ELR (cell line): ENCODE measurements around the gene TSPY4.
"Not testable (repeated sequence)": the region's sequence is repeated elsewhere in the genome, so short reads cannot be mapped to it uniquely, and the experiment has no call there.

Experiments
- DNase-seq: peaks from one replicate; pipeline ENCODE4 v3.0.0-alpha.2; 2015; ENCODE audit warnings: low read depth

TSPY4 gene

GRCh38 chrY:9337164-9337563 is at the start of gene TSPY4:
TSPY4 (plus strand) TSS chrY:9337464; CDS start chrY:9337510, 46 bp downstream.
- not testable (repeated sequence) for DNase-seq

GRCh38 chrY:9320996-9321395 is 16.3 kb upstream of the TSPY4 start:
- no peak for DNase-seq

GRCh38 chrY:9357497-9357896 is 20.2 kb downstream of the TSPY4 start, which contains the start of gene TSPY8:
TSPY8 (plus strand) TSS chrY:9357797; CDS start chrY:9357843, 46 bp downstream.
- not testable (repeated sequence) for DNase-seq
